CD4-positive, CD25-positive, alpha-beta regulatory T cell (primary cell): ENCODE results near the gene RNASE3. TPM values are rescaled to one million over a fixed set of nuclear protein-coding genes. Genes with fewer than 3 reads are reported as not detected.
"Not testable (repeated sequence)": the region's sequence is repeated elsewhere in the genome, so short reads cannot be mapped to it uniquely, and the experiment has no call there.

ENCODE experiments used
- ATAC-seq, 2 donors: fragments of 150-1000 bp; cut with Tn5 transposase; one replicate each; pipeline ENCODE4 v1.10.0; 2021; ENCODE audit warnings: low read depth in 2 of 2, moderate number of reproducible peaks in 2 of 2, moderate library complexity in 1 of 2
- DNase-seq, 3 donors: peaks; one replicate each; pipeline versions ENCODE4 v3.0.0 to v3.0.0-alpha.2; 2012 to 2022; ENCODE audit warnings: mixed read lengths in 1 of 3
- H3K27ac ChIP-seq: one replicate; pipeline ENCODE4 v1.7.0; 2013; ENCODE audit warnings: mild to moderate bottlenecking, low read length; ENCODE audit not compliant: insufficient read depth, poor library complexity, severe bottlenecking
- H3K27me3 ChIP-seq: one replicate; pipeline ENCODE4 v1.7.0; 2013; ENCODE audit warnings: low read length; ENCODE audit not compliant: control insufficient read depth, insufficient read depth
- H3K36me3 ChIP-seq: one replicate; pipeline ENCODE4 v1.7.0; 2013; ENCODE audit warnings: mild to moderate bottlenecking, low read length, moderate library complexity; ENCODE audit not compliant: control insufficient read depth, insufficient read depth
- H3K4me1 ChIP-seq: 2 replicates; pipeline ENCODE4 v1.7.0; 2013; ENCODE audit warnings: mild to moderate bottlenecking, low read length; ENCODE audit not compliant: insufficient read depth, control insufficient read depth, poor library complexity, severe bottlenecking
- H3K4me3 ChIP-seq: one replicate; pipeline ENCODE4 v1.7.0; 2013; ENCODE audit warnings: low read depth, mild to moderate bottlenecking, low read length, moderate library complexity
- H3K9me3 ChIP-seq, 2 experiments: 1 replicate in 1 of 2; 2 replicates in 1 of 2; pipeline ENCODE4 v1.7.0; 2013; ENCODE audit warnings: low read length in 2 of 2, mild to moderate bottlenecking in 1 of 2, moderate library complexity in 1 of 2; ENCODE audit not compliant: control insufficient read depth in 2 of 2
- H3K27ac Mint-ChIP-seq, 3 donors: one replicate each; pipeline ENCODE4 v1.8.0; 2020 to 2022; ENCODE audit warnings: mild to moderate bottlenecking in 3 of 3, mixed read lengths in 3 of 3, moderate library complexity in 2 of 3
- H3K27me3 Mint-ChIP-seq: one replicate; pipeline ENCODE4 v1.8.0; 2022; ENCODE audit warnings: mild to moderate bottlenecking, mixed read lengths
- H3K36me3 Mint-ChIP-seq: one replicate; pipeline ENCODE4 v1.8.0; 2020; ENCODE audit warnings: mixed read lengths
- H3K4me1 Mint-ChIP-seq, 4 donors: one replicate each; pipeline ENCODE4 v1.8.0; 2020 to 2022; ENCODE audit warnings: mixed read lengths in 4 of 4, mild to moderate bottlenecking in 1 of 4
- H3K4me3 Mint-ChIP-seq, 4 donors: one replicate each; pipeline ENCODE4 v1.8.0; 2020 to 2022; ENCODE audit warnings: mild to moderate bottlenecking in 4 of 4, mixed read lengths in 4 of 4, moderate library complexity in 3 of 4
- H3K9me3 Mint-ChIP-seq, 7 donors: one replicate each; pipeline ENCODE4 v1.8.0; 2020 to 2022; ENCODE audit warnings: mixed read lengths in 7 of 7, mild to moderate bottlenecking in 3 of 7, moderate library complexity in 2 of 7
- polyA plus RNA-seq, 4 donors: library from polyadenylated mRNA; unstranded; fragments of 300-500 nt; fragmentation: Illumina TruSeq; gene quantifications; one replicate each; pipeline ENCODE4 v1.2.3, GENCODE V29; 2021
- total RNA-seq: library from RNA; stranded (reverse); gene quantifications from one replicate; pipeline ENCODE4 v1.2.3, GENCODE V29; 2022

RNASE3 gene
- total and polyA plus RNA-seq, 5 donors from 2014 or later = not detected

DNA sequence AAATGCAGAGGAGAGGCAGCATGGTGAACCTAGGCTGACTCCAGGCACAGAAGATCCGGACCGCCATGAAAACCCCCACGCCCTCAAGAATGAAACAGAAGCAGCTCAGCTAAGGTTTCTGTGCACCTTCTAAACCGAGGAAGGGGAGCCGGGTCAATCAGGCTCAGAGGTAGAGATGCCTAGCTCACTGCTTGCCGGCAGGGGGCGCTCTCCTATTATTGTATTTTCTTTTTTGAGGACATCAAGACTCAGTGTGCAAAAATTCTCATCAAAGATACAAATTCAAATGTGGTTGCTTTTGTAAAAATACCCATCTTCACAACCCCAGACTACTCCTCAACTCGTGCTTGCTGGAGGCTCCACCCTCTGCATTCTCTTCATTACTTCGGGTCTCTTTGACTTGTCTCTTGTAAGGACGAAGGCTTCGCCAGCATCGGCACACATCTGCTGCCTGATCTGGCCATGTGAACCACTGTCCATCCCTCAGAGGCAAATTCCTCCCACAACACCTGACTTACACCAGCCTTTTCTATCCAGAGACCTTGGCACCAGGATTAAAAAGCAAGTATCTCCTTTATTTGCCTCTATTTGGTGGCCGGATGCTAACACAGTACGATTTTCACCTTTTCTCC is 33.4 kb upstream of the RNASE3 start:
- DNase-seq (peak; percentile 36 to 66 (median 58)), ATAC-seq (peak; percentile 50 to 65)
- no peak overlapping the region for H3K4me3 Mint-ChIP-seq
- H3K27me3 Mint-ChIP-seq = peaks cover 44% of the 10 kb centered on the region
- Histone ChIP-seq H3K4me3 (no peak overlapping the region), H3K4me1 (no peaks in the 10 kb centered on the region), H3K27me3 (peaks cover 7% of the 10 kb centered on the region), H3K36me3 (no peaks in the 10 kb centered on the region), H3K27ac (no peak overlapping the region), H3K9me3 (no peaks in the 10 kb centered on the region)
- H3K27ac Mint-ChIP-seq = no peak overlapping the region
- H3K36me3 Mint-ChIP-seq = no peaks in the 10 kb centered on the region
- H3K4me1 Mint-ChIP-seq = peaks cover 0 to 5% (median 0%) of the 10 kb centered on the region in 4 donors
- H3K9me3 Mint-ChIP-seq = peaks cover 0 to 3% (median 0%) of the 10 kb centered on the region in 7 donors

DNA sequence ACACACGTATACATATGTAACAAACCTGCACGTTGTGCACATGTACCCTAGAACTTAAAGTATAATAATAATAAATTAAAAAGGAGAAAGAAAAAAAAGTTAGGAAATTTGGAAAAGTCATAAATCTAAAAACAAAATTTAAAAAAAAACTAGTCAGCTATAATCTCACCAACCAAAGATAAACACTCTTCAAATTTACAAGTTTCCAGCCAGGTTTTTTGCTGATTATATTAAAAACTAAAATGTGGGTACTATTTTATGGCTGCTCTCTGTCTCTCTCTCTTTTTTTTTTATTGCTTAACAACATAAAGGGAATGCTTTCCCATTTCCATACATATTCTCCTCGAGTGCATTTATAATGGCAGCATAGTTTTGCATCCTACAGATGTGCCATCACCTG is 25.0 kb upstream of the RNASE3 start:
- peaks cover 0 to 4% (median 0%) of the 10 kb centered on the region in 7 donors for H3K9me3 Mint-ChIP-seq
- no peak overlapping the region for H3K27ac Mint-ChIP-seq
- Histone ChIP-seq H3K9me3 (no peaks in the 10 kb centered on the region), H3K36me3 (no peaks in the 10 kb centered on the region), H3K27me3 (peaks cover 11% of the 10 kb centered on the region), H3K4me3 (no peak overlapping the region), H3K27ac (no peak overlapping the region), H3K4me1 (no peaks in the 10 kb centered on the region)
- no peaks in the 10 kb centered on the region for H3K4me1 Mint-ChIP-seq
- ATAC-seq = no peak
- H3K27me3 Mint-ChIP-seq = peaks cover 34% of the 10 kb centered on the region
- no peaks in the 10 kb centered on the region for H3K36me3 Mint-ChIP-seq
- no peak overlapping the region for H3K4me3 Mint-ChIP-seq
- no peak for DNase-seq

DNA sequence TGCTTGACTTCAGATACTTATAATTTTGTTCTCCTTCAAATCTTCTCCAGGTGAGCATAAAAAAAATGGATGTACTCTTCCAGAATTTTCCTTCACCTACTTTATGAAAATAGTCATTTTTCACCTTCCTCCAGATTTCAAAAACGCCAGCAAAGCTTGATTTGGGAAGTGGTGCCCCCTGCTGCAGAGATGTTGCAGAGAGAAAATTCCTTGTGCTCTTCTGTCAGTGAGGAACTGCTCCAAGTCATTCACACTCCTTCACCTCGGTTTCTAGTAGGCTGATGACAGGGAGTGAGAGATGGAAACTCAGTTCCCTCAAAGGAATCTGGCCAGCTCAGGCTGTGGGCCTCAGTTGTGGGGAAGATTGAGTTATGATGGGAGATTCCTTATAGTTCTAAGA is 24.2 kb upstream of the RNASE3 start:
- H3K9me3 Mint-ChIP-seq = peaks cover 0 to 4% (median 0%) of the 10 kb centered on the region in 7 donors
- Histone ChIP-seq H3K27me3 (peaks cover 11% of the 10 kb centered on the region), H3K27ac (no peak overlapping the region), H3K4me1 (no peaks in the 10 kb centered on the region), H3K9me3 (no peaks in the 10 kb centered on the region), H3K36me3 (no peaks in the 10 kb centered on the region), H3K4me3 (no peak overlapping the region)
- no peak overlapping the region for H3K27ac Mint-ChIP-seq
- DNase-seq (no peak), ATAC-seq (no peak)
- H3K36me3 Mint-ChIP-seq = no peaks in the 10 kb centered on the region
- no peak overlapping the region for H3K4me3 Mint-ChIP-seq
- H3K4me1 Mint-ChIP-seq = no peaks in the 10 kb centered on the region
- H3K27me3 Mint-ChIP-seq = peaks cover 29% of the 10 kb centered on the region

DNA sequence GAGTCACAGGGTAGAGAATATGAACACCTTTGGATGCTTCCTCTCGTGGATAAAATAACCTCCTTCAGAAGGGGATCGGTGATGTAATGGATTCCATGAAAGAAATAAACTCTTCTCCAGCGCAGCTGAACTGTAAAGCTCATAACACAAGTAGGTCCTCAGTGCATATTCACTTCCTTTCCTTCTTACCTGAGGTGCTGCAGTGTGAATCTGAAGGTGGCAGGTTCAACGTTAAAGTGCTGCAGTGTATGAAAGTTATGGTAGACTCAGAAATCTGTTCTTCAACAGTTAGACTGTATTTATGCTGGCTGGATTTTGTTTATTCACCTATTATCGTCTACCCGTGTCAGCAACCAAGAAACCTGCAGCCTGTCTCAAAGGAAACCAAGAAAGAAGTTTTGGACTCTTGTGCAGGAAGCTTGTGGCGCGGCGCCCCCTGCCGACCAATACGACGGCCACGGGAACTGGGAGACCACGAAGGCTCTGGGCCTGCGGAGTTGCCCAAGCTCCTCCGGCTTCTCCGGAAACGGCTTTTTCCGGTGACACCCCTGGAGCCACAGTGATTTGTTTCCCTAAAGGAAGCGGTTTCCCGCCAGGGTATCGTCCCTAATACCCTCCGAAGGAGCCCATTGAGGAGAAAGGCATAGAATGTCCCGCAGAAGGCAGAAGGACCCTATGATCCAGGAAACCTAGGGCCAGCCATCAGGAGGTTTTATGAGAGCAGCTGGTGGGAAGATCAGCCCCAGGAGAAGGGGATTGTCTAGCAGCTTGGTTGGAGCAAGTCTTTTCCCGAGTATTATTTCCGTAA is 17.6 kb upstream of the RNASE3 start:
- no peak overlapping the region for H3K27ac Mint-ChIP-seq
- H3K4me1 Mint-ChIP-seq = peaks cover 0 to 18% (median 9%) of the 10 kb centered on the region in 4 donors
- H3K27me3 ChIP-seq = peaks cover 5% of the 10 kb centered on the region
- no peaks in the 10 kb centered on the region for H3K36me3 Mint-ChIP-seq
- no peak overlapping the region for H3K27ac ChIP-seq
- H3K36me3 ChIP-seq = no peaks in the 10 kb centered on the region
- no peaks in the 10 kb centered on the region for H3K9me3 Mint-ChIP-seq
- peak; percentile 74 for ATAC-seq
- no peak overlapping the region for H3K4me3 ChIP-seq
- DNase-seq = peak; percentile 36 to 83 (median 63)
- H3K9me3 ChIP-seq = no peaks in the 10 kb centered on the region
- peak overlapping the region in 3 of 4 donors; percentile 8 to 61 (median 15) for H3K4me3 Mint-ChIP-seq
- peaks cover 6% of the 10 kb centered on the region for H3K4me1 ChIP-seq
- peaks cover 29% of the 10 kb centered on the region for H3K27me3 Mint-ChIP-seq

DNA sequence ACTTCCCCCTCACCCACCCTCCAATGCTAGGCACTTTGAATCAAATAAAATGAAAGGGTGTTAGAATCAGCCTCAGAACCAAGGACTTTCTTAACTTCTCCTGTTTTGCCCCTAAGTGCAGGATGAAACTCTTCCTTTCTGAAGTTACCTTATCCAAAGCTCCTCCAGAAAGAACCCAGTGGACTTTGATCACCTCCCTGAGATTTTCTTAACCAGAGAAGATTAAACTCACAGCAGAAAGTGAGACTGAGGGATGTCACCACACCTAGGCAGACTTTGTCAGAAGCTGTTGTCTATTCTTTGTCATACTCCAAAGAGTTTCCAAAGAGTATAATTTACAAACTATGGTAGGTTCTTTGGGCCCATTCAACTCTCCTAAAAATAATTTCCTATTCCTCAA is 14.2 kb upstream of the RNASE3 start:
- Histone ChIP-seq H3K36me3 (no peaks in the 10 kb centered on the region), H3K27me3 (no peaks in the 10 kb centered on the region), H3K4me3 (no peak overlapping the region), H3K27ac (no peak overlapping the region), H3K4me1 (peaks cover 6% of the 10 kb centered on the region), H3K9me3 (no peaks in the 10 kb centered on the region)
- peaks cover 12% of the 10 kb centered on the region for H3K27me3 Mint-ChIP-seq
- ATAC-seq (no peak), DNase-seq (no peak)
- no peak overlapping the region for H3K4me3 Mint-ChIP-seq
- no peaks in the 10 kb centered on the region for H3K36me3 Mint-ChIP-seq
- H3K9me3 Mint-ChIP-seq = no peaks in the 10 kb centered on the region
- peaks cover 0 to 19% (median 14%) of the 10 kb centered on the region in 4 donors for H3K4me1 Mint-ChIP-seq
- no peak overlapping the region for H3K27ac Mint-ChIP-seq

DNA sequence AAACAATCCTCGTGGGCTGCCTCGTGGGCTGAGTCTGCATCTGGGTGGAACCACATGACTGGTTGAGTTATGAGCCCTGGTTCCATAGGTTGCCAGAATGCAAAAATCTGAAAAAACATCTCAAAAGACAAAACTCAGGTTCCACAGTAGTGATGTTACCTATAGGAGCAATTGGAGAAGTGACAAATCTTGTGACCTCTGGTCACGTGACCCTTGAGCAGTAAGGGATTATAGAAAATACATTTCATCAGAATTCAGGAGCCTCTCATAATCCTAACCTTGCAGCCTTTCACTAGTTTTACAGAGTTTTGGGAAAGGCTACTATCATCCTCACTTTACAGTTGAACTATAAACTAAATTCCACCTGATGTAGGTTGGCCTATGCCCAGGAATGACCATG is 12.5 kb upstream of the RNASE3 start:
- DNase-seq = no peak
- H3K27ac Mint-ChIP-seq = no peak overlapping the region
- H3K4me1 Mint-ChIP-seq = peaks cover 0 to 9% (median 5%) of the 10 kb centered on the region in 4 donors

DNA sequence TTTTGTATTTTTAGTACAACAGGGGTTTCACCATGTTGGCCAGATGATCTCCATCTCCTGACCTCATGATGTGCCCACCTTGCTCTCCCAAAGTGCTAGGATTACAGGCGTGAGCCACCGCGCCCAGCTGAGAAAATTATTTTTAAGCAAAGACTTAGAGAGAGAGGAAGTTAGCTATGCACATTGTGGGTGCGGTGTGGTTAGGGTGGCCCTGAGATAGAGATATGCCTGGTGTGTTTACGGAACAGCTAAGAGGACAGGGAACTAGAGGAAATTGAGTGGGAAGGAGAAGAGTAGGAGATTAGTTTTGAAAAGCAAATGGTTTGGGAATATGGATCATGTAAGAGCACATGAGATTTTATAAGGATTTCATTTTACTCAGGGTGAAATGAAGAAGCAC is 10.0 kb upstream of the RNASE3 start:
- not testable (repeated sequence) for H3K27ac ChIP-seq, H3K4me1 ChIP-seq, H3K9me3 ChIP-seq, H3K4me1 Mint-ChIP-seq, H3K4me3 ChIP-seq, H3K9me3 Mint-ChIP-seq, H3K27me3 ChIP-seq, ATAC-seq, DNase-seq, H3K36me3 ChIP-seq, H3K36me3 Mint-ChIP-seq
- Mint-ChIP-seq H3K27ac (peak overlapping the region in 1 of 3 donors; percentile 1), H3K27me3 (peaks cover 17% of the 10 kb centered on the region), H3K4me3 (peak overlapping the region in 1 of 4 donors; percentile 67)

More for the DNA sequence above, 12.5 kb upstream of the RNASE3 start:
- H3K36me3 Mint-ChIP-seq = no peaks in the 10 kb centered on the region
- Histone ChIP-seq H3K27ac (no peak overlapping the region), H3K27me3 (no peaks in the 10 kb centered on the region), H3K36me3 (no peaks in the 10 kb centered on the region), H3K4me1 (peaks cover 1% of the 10 kb centered on the region), H3K4me3 (no peak overlapping the region), H3K9me3 (no peaks in the 10 kb centered on the region)
- H3K27me3 Mint-ChIP-seq = peaks cover 12% of the 10 kb centered on the region
- no peak overlapping the region for H3K4me3 Mint-ChIP-seq
- ATAC-seq = no peak
- no peaks in the 10 kb centered on the region for H3K9me3 Mint-ChIP-seq
